Epithelial cell of proximal tubule (primary cell): ENCODE measurements around the gene MYCBPAP. TPM values are rescaled to one million over a fixed set of nuclear protein-coding genes. Genes with fewer than 3 reads are reported as not detected.

Experiments
- DNase-seq: peaks from one replicate; pipeline ENCODE4 v3.0.0-alpha.2; 2011; ENCODE audit warnings: low read depth
- H3K4me3 ChIP-seq: 2 replicates; pipeline ENCODE4 v1.5.1; 2011; ENCODE audit warnings: low read depth, mild to moderate bottlenecking, low read length
- total RNA-seq: library from RNA; depleted of rRNA; stranded (reverse); fragments of >200 nt; gene quantifications from 2 replicates; pipeline ENCODE4 v1.2.3, GENCODE V29; 2015
- TF ChIP-seq, protein P1 (sequence below): conservative IDR thresholded peaks from 2 replicates; pipeline ENCODE4 v1.5.1; 2012; ENCODE audit warnings: low read depth, mild to moderate bottlenecking, low read length

The MYCBPAP gene
- total RNA-seq, 1 donor from 2014 or later, result 0.58 TPM

DNA sequence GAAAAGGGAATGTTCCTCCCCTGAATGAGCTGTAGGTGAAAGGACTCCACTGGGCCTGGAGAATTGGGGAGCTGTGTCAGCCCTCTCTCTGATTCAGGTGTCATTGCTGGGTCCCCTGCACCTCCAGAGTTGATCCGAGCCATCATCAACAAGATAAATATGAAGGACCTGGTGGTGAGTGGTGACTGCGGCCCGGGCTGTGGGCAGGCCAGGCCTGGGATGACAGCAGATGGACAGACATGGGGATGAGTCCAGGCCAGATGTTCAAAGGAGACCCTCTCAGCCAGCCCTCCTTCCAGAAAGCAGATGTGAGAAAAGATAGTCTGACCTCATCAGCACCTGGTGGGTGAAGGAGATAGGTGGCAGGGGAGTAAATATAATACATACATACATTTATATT is 44.1 kb upstream of the MYCBPAP start:
- TF ChIP-seq, protein P1, sequence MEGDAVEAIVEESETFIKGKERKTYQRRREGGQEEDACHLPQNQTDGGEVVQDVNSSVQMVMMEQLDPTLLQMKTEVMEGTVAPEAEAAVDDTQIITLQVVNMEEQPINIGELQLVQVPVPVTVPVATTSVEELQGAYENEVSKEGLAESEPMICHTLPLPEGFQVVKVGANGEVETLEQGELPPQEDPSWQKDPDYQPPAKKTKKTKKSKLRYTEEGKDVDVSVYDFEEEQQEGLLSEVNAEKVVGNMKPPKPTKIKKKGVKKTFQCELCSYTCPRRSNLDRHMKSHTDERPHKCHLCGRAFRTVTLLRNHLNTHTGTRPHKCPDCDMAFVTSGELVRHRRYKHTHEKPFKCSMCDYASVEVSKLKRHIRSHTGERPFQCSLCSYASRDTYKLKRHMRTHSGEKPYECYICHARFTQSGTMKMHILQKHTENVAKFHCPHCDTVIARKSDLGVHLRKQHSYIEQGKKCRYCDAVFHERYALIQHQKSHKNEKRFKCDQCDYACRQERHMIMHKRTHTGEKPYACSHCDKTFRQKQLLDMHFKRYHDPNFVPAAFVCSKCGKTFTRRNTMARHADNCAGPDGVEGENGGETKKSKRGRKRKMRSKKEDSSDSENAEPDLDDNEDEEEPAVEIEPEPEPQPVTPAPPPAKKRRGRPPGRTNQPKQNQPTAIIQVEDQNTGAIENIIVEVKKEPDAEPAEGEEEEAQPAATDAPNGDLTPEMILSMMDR, result no peak
- no peak overlapping the region for H3K4me3 ChIP-seq
- DNase-seq, result no peak

DNA sequence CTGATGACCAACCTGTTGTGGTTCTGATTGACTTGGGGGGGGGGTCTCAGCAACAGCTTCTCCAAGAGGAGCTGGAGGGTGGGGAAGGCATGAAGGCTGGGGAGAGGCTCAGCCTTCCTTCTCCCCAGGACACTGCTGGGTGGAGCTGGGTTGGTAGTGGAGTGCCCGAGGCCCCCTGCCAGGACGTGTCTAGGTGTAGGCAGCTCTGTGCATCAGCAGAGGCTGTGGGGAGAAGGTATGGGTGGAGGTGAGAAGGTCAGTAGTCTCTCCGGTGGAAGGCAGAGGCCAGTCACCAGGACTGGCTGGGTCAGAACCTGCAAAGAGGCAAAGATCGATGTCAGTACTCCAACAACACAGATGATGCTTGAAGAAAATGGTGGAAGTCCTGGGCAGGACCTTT is 43.5 kb upstream of the MYCBPAP start:
- DNase-seq, result no peak
- no peak overlapping the region for H3K4me3 ChIP-seq
- TF ChIP-seq, protein P1, result no peak

DNA sequence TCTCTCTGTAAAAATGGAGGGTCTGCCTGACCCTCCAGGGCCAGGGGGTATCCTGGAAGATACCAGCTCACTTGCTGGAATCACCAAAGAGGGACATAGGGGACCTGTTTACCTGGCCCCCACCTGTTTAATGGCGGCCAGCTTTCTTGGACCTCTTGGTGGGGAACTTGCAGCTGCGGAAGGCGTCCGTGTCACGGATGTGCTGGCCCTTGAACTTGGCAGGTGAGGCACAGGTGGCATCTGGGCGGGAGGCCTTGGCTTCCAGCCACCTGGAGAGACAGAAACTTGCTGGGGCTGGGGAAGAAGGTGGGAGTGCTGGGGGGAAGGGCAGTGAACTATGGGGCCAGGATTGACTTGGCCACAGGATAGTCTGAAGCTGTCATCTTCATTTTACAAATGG is 43.1 kb upstream of the MYCBPAP start:
- no peak overlapping the region for H3K4me3 ChIP-seq
- DNase-seq, result no peak
- TF ChIP-seq, protein P1, result no peak

DNA sequence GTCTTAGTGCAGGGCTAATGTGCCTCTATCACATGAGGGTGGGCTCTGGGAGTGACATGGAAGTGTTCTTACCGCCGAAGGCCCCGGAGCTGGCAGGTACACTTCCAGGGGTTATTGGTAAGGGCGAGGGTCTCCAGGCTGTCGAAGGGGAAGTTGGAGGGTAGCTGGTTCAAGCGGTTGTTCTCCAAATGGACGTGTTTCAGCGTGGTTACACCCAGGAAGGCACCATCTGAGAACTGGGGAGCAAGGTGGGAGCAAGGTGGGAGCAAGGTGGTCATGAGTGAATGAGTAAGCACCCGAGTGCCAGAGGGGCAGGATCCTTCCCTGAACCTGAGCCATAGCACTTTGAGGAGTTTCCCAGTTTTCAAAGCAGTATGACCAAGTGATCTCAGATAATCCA is 42.6 kb upstream of the MYCBPAP start:
- no peak overlapping the region for H3K4me3 ChIP-seq
- no peak for DNase-seq
- TF ChIP-seq, protein P1, result no peak

DNA sequence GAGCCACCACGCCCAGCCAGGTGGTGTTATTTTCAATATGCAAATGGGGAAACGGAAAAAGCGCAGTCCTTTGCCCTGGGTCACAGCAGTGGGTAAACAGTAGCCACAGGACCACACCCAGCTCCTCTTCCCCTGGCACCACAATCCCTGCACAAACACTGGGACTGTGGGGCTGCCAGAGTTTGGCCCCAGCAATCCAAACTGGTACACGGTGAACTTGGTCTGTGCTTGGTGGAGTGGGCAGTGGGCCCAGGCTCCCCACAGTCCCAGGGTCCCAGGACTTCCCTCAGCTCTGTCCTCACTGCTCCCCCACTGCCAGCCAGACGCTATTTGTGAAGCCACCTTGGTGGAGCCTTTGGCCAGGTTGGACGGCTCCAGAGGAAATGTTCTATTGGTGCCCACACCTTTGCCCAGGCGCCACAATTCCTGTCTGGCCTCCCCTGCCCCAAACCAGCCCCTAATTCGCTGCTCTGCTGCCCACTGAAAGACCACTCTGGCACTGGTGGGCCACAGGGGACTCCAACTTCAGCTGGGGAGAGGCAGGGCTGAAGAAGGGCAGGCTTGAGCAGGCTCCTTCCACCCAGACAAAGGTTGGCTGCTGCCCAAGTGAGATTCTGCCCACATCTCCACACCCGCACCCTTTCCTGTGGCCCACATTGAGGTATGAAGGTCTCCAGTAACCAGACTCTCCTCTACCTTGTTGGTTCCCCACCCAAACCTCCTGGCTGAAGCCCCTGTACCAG is 41.7 kb upstream of the MYCBPAP start:
- TF ChIP-seq, protein P1, result no peak
- no peak overlapping the region for H3K4me3 ChIP-seq
- no peak for DNase-seq

DNA sequence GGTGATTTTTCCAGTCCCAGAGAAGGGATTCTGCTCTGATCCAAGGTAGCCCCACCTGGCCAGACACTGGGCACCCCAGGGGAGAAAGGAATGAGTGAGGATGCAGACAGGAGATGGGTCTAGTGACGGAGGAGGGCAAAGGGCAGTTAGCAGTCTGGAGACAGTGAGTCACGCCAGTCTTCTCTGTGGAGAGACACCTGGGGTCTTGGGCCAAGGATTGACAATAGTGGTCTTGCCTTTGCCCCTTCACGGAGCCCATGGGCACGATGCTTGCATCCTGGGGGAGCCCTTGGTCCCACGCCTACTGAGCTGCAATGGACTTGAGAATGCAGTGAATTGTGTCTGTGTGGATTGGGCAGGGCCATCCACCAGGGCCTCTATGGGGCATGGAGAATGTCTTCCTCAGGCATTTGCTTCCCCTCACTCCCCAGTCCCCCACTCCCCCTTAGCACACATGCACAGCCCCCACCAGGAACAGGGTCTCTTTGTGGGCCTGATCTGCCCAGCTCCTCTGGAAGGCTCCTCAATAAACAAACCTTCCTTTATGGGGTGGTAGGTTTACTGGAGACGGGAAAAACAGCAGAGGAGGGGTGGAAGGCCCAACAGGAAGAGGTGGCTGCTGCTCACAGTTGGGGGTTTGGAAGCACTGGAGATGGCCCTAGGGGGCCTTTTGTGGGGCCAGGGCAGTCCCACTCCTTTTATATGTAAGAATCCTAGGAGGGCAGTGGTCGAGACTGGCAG is 41.0 kb upstream of the MYCBPAP start:
- no peak overlapping the region for H3K4me3 ChIP-seq
- DNase-seq, result no peak
- TF ChIP-seq, protein P1, result no peak
